Neuron (in vitro differentiated cells): Measurements from ENCODE around the gene MTCH2.
"Not testable (repeated sequence)": the region's sequence is repeated elsewhere in the genome, so short reads cannot be mapped to it uniquely, and the experiment has no call there.

Source experiments
- H2AFZ ChIP-seq: one replicate; pipeline ENCODE4 v1.6.1; 2013; ENCODE audit warnings: low read depth, mild to moderate bottlenecking, inconsistent platforms, low read length, moderate library complexity
- H3K27me3 ChIP-seq: one replicate; pipeline ENCODE4 v1.6.1; 2013; ENCODE audit warnings: low read length; ENCODE audit not compliant: insufficient read depth
- H3K36me3 ChIP-seq: one replicate; pipeline ENCODE4 v1.6.1; 2013; ENCODE audit warnings: low read length; ENCODE audit not compliant: insufficient read depth
- H3K4me1 ChIP-seq: one replicate; pipeline ENCODE4 v1.6.1; 2013; ENCODE audit warnings: low read length; ENCODE audit not compliant: insufficient read depth
- H3K4me3 ChIP-seq: 2 replicates; pipeline ENCODE4 v1.5.1; 2013; ENCODE audit warnings: mild to moderate bottlenecking, low read length, moderate library complexity
- H3K9me3 ChIP-seq: one replicate; pipeline ENCODE4 v1.6.1; 2013; ENCODE audit warnings: low read length

MTCH2 gene

DNA sequence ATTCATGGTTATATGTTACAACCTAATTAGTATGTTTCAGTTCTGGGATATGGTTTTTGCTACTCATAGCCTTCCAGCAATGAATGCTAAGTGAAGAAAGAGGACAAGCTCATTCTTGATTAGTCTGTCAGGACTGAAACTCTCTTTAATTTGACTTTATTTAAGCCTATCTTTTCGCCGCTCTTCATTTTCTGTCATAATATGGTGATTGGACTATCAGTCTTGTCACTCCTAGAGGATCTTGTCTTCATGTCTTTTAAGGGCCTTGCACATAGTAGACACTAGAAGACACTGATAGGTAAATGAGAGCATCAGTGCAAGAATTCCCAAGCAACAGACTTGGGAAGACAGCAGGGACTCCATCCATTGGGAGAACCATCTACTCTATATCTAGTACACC lies 18.9 kb upstream of the MTCH2 start:
- Histone ChIP-seq H3K4me3 (no peak overlapping the region), H3K9me3 (no peaks in the 10 kb centered on the region), H3K4me1 (no peaks in the 10 kb centered on the region), H3K36me3 (no peaks in the 10 kb centered on the region), H2AFZ (no peak overlapping the region), H3K27me3 (no peaks in the 10 kb centered on the region)

DNA sequence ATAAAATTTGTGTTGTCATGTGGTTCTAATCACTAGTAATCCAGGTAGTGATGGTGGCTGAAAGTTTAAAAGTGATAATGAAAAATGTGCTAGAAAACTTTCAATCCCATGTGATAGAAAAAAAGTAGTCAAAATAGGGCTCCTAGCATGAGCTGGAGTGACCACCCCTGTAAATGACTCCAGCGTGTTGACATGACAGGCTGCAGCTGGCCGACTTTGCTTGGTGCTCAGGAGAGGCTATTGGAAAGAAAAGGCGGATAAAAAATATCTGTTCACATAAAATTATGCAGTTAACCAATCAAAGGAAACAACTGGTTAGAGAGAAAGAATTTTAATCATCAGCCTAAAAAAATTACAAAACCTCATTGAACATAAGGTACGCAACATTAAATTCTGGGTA lies 16.9 kb upstream of the MTCH2 start:
- no peaks in the 10 kb centered on the region for H3K9me3 ChIP-seq
- H3K4me1 ChIP-seq: no peaks in the 10 kb centered on the region
- H3K27me3 ChIP-seq: no peaks in the 10 kb centered on the region
- H2AFZ ChIP-seq: no peak overlapping the region
- H3K4me3 ChIP-seq: no peak overlapping the region
- H3K36me3 ChIP-seq: no peaks in the 10 kb centered on the region

DNA sequence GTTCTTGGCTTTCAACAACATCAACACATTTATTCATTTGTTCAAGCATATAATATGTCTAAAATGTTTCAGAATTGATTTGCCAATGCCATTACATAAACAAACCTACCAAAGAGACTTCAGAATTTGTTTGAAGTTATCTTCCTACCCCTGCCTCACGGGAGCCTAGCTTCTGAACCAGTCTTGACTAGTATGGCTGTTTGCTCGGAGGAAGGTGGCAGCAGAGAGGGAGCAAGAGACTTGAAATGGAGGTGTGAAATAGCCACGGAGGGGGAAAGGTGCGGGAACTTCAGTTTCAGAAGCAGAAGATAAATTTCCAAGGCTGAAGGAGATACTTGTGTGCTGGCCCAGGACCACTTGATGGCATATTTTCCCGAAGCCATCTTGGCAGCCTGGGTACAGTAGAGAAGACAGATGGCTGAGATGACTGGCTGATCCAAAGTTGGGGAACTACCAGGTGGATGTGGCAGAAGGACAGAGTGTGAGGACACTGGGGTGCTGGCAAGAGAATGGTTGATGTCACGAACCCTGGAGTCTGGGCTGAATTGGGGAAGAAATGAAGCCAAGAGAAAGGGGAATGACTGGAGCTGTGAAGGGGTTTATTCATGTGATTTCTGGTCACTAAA lies 14.0 kb upstream of the MTCH2 start:
- Histone ChIP-seq H3K4me1 (no peaks in the 10 kb centered on the region), H2AFZ (no peak overlapping the region), H3K36me3 (no peaks in the 10 kb centered on the region), H3K9me3 (peaks cover 6% of the 10 kb centered on the region), H3K27me3 (no peaks in the 10 kb centered on the region), H3K4me3 (no peak overlapping the region)

DNA sequence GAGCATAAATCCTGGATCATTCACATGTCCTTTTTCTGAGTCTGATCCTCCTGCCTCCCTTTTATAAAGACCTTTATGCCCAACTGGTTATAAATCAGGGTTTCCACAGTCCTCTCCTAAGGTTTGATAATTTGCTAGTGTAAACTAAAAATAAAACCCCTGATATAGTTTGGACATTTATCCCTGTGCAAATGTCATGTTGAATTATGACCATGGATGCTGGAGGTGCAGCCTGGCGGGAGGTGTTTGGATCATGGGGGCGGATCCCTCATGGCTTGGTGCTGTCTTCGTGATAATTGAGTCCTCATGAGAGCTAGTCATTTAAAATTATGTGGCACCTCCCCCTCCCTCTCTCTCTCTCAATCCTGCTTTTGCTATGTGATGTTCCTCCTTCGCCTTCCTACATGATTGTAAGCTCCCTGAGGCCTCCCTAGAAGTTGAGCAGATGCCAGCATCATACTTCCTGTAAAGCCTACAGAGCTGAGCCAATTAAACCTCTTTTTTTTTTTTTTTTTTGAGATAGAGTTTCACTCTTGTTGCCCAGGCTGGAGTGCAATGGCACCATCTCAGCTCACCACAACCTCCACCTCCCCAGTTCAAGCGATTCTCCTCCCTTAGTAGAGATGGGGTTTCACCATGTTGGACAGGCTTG lies 9.6 kb upstream of the MTCH2 start:
- Histone ChIP-seq H3K4me3 (no peak overlapping the region), H3K27me3 (no peaks in the 10 kb centered on the region), H3K4me1 (no peaks in the 10 kb centered on the region), H3K9me3 (peaks cover 7% of the 10 kb centered on the region), H2AFZ (no peak overlapping the region), H3K36me3 (no peaks in the 10 kb centered on the region)

DNA sequence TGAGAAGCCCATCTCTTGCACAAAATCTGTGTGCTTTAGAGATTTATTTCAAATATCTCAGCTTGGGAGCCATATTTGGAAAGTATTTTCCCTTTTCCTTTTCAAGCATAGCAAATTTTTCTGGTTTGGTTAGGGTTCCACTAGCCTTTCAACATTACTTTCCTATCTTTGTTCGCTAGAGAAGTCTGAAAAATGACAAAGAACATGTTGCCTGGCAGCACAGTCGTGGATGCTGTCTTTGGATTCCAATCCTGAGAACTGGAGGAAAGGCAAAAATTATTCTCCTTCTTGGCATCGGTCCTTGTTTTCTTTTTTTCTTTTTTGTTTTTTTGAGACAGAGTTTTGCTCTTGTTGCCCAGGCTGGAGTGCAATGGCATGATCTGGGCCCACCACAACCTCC lies 6.9 kb upstream of the MTCH2 start:
- no peak overlapping the region for H2AFZ ChIP-seq
- H3K4me1 ChIP-seq: no peaks in the 10 kb centered on the region
- no peaks in the 10 kb centered on the region for H3K36me3 ChIP-seq
- no peaks in the 10 kb centered on the region for H3K27me3 ChIP-seq
- H3K4me3 ChIP-seq: no peak overlapping the region
- peaks cover 7% of the 10 kb centered on the region for H3K9me3 ChIP-seq

DNA sequence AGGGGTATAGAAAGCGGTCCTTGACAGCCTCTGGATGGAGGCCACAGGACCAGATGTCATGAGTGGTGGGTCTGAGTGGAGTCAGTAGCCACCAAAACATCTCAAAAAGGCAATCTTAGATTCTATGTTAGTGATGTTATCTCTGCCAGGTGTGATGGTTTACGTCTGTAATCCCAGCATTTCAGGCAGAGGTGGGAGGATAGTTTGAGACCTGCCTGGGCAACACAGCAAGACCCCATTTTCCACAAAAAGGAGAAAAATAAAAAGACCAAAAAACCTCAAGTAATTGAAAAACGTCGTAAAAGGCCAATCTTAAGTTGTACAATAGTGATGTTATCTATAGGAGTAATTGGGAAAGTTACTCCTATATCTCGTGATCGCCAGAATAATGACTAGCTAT lies 3.7 kb upstream of the MTCH2 start:
- H2AFZ ChIP-seq: no peak overlapping the region
- H3K9me3 ChIP-seq: no peaks in the 10 kb centered on the region

DNA sequence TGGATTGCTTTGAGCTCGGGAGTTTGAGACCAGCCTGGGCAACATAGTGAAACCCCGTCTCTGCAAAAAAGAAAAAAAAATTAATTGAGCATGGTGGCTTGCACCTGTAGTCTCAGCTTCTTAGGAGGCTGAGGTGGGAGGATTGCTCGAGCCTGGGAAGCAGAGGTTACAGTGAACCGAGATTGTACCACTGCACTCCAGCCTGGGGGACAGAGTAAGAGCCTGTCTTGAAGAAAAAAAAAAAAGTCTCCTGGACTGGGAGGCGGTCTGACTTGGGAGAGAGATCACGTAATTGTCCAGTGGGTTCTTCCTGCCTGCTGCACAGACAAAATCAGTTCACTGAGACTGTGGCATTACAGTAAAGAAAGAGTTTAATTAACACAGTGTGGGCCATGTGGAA lies 3.1 kb upstream of the MTCH2 start:
- Histone ChIP-seq H3K9me3 (no peaks in the 10 kb centered on the region), H2AFZ (no peak overlapping the region), H3K4me3 (no peak overlapping the region), H3K27me3 (no peaks in the 10 kb centered on the region), H3K36me3 (no peaks in the 10 kb centered on the region), H3K4me1 (peaks cover 5% of the 10 kb centered on the region)

More for the DNA sequence above, 3.7 kb upstream of the MTCH2 start:
- Histone ChIP-seq H3K4me3 (no peak overlapping the region), H3K4me1 (peaks cover 4% of the 10 kb centered on the region), H3K27me3 (no peaks in the 10 kb centered on the region), H3K36me3 (no peaks in the 10 kb centered on the region)

DNA sequence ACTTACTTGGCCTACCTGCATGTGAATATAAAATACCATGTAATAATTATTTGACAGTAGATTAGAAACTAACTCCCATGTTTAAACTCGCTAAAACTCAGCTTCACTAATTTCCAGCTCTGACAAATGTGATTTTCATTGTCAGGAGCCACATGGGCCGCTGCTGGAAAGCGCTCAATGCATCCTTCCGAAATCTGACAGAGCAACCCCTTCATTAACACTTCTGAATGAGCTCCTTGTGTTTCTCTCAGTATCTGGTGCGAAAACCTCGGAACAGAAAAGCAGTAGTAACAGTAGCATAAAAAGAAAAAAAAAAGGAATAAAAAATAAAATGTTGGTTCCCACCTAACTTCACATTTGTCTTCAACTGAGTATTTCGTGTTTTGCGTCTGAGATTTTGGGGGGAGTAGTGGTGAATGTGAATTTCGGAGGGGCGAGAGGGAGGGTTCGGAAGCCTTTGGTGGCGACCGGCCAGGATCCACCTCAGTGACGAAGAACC lies 710 bp downstream of the MTCH2 start:
- H3K9me3 ChIP-seq: no peaks in the 10 kb centered on the region
- H3K36me3 ChIP-seq: peaks cover 22% of the 10 kb centered on the region
- no peaks in the 10 kb centered on the region for H3K27me3 ChIP-seq
- peak overlapping the region; percentile 63 for H2AFZ ChIP-seq
- peak overlapping the region; percentile 86 for H3K4me3 ChIP-seq
- peaks cover 5% of the 10 kb centered on the region for H3K4me1 ChIP-seq

DNA sequence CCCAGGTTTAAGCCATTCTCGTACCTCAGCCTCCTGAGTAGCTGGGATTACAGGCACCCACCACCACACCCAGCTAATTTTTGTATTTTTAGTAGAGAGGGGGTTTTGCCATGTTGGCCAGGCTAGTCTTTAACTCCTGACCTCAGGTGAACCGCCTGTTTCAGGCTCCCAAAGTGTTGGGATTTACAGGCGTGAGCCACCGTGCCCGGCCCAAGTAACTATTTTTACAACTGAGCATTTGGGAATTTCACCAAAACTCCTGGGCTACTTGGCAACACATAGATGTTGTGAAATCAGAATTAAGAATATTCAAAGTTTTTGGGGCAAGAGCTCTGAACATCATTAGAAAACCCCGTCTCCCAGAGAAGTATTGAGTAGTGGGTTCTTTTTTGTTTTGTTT lies 1.9 kb downstream of the MTCH2 start:
- H3K36me3 ChIP-seq: peaks cover 26% of the 10 kb centered on the region
- H3K4me3 ChIP-seq, H3K27me3 ChIP-seq, H3K4me1 ChIP-seq, H3K9me3 ChIP-seq, H2AFZ ChIP-seq: not testable (repeated sequence)

DNA sequence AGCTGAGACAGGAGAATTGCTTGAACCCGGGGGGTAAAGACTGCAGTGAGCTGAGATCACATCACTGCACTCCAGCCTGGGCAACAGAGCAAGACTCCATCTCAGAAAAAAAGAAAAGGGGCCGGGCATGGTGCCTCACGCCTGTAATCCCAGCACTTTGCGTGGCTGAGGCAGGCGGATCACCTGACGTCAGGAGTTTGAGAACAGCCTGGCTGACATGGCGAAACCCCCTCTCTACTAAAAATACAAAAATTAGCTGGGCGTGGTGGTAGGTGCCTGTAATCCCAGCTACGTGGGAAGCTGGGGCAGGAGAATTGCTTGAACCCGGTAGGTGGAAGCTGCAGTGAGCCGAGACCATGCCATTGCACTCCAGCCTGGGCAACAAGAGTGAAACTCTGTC lies 6.0 kb downstream of the MTCH2 start:
- not testable (repeated sequence) for H3K4me1 ChIP-seq, H3K4me3 ChIP-seq, H2AFZ ChIP-seq, H3K9me3 ChIP-seq, H3K27me3 ChIP-seq
- H3K36me3 ChIP-seq: peaks cover 52% of the 10 kb centered on the region

DNA sequence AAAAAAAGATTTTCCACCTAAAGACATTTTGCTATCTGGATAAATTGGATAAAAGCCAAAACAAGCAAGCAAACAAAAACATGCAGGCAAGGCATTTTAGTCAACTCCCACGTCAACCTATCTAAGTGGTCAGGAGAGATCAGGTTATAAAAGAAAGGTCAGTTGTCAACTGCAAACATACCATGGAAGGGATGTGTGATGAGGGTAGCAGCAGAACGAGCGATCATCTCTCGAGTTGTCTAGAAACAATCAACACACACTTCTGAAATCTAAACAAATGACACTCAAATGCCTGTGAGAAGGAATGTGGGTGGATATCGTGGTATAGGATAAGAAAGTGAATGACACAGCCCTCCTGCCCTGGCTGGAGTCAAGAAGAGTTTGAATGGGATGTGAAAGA lies 10.9 kb downstream of the MTCH2 start:
- Histone ChIP-seq H3K9me3 (no peaks in the 10 kb centered on the region), H3K27me3 (no peaks in the 10 kb centered on the region), H3K36me3 (peaks cover 72% of the 10 kb centered on the region), H2AFZ (no peak overlapping the region), H3K4me1 (no peaks in the 10 kb centered on the region), H3K4me3 (no peak overlapping the region)

DNA sequence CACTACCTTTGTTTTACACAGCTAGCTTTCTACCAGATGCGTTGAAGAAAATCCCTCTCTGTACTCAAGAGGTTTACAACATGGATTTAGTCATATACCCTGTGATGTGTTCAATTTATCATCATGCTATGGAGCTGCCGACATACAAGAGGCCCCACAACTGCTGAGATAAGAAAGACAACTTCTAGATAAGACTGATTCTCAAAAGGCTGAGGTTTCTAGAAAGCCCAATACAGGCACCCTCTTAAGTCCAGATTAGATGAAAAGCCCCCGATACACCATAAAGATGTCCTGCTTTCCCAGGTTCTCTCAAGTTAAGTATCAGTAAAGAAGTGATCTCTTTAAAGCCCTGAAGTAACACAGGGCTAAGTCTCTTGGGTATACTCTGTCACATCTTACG lies 14.3 kb downstream of the MTCH2 start:
- Histone ChIP-seq H3K9me3 (no peaks in the 10 kb centered on the region), H3K27me3 (no peaks in the 10 kb centered on the region), H2AFZ (no peak overlapping the region), H3K36me3 (peaks cover 73% of the 10 kb centered on the region), H3K4me3 (no peak overlapping the region), H3K4me1 (no peaks in the 10 kb centered on the region)

DNA sequence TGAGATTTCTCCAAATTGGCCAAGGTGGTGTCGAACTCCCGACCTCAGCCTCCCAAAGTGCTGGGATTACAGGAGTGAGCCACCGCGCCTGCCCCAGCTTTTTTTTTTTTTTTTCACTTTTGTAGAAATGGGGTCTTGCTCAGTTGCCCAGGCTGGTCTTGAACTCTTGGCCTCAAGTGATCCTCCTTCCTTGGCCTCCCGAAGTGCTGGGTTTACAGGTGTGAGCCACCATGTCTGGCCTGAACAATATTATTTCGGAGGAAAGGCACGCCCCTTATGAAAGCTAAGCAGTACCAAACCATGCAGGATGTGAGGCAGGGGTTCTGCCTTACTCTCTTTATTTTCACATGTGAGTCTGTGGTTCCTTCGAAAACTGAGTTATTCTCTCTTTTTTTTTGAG lies 16.1 kb downstream of the MTCH2 start:
- H3K36me3 ChIP-seq: peaks cover 80% of the 10 kb centered on the region

More for the DNA sequence above, 16.1 kb downstream of the MTCH2 start:
- no peaks in the 10 kb centered on the region for H3K9me3 ChIP-seq
- H3K27me3 ChIP-seq: no peaks in the 10 kb centered on the region
- H3K4me3 ChIP-seq: no peak overlapping the region
- H2AFZ ChIP-seq: no peak overlapping the region
- H3K4me1 ChIP-seq: no peaks in the 10 kb centered on the region
